GM19023 (cell line): Measurements from ENCODE around the gene FAM153A.
"Not testable (repeated sequence)": the region's sequence is repeated elsewhere in the genome, so short reads cannot be mapped to it uniquely, and the experiment has no call there.

Source experiments
- ATAC-seq: cut with Tn5 transposase; IDR thresholded peaks from one replicate; pipeline ENCODE4 v1.9.1; 2021; ENCODE audit warnings: mild to moderate bottlenecking, moderate library complexity; ENCODE audit not compliant: unreplicated experiment

Gene FAM153A

GRCh38 chr5:177782792-177783633 lies at the start of gene FAM153A:
Gene FAM153A, minus strand, starts transcription at chr5:177782899.
- ATAC-seq = not testable (repeated sequence)

GRCh38 chr5:177832287-177832686 lies 49.6 kb upstream of the FAM153A start:
- not testable (repeated sequence) for ATAC-seq

GRCh38 chr5:177826073-177826472 lies 43.4 kb upstream of the FAM153A start:
- not testable (repeated sequence) for ATAC-seq

GRCh38 chr5:177824776-177825175 lies 42.1 kb upstream of the FAM153A start:
- ATAC-seq = not testable (repeated sequence)

- ATAC-seq = not testable (repeated sequence)
These were observed 39.8 kb upstream of the FAM153A start for GRCh38 chr5:177822489-177822888.

GRCh38 chr5:177819664-177820063 lies 37.0 kb upstream of the FAM153A start:
- not testable (repeated sequence) for ATAC-seq

- ATAC-seq = not testable (repeated sequence)
These were observed 30.2 kb upstream of the FAM153A start for GRCh38 chr5:177812814-177813425.

- ATAC-seq = not testable (repeated sequence)
These were observed 29.6 kb upstream of the FAM153A start for GRCh38 chr5:177812160-177812743.

- not testable (repeated sequence) for ATAC-seq
These were observed 26.7 kb upstream of the FAM153A start for GRCh38 chr5:177809209-177809913.

GRCh38 chr5:177808420-177808819 lies 25.7 kb upstream of the FAM153A start:
- ATAC-seq = not testable (repeated sequence)

- not testable (repeated sequence) for ATAC-seq
These were observed 24.6 kb upstream of the FAM153A start for GRCh38 chr5:177807265-177807664.

GRCh38 chr5:177801427-177801826 lies 18.7 kb upstream of the FAM153A start:
- not testable (repeated sequence) for ATAC-seq

GRCh38 chr5:177798237-177798840 lies 15.6 kb upstream of the FAM153A start:
- not testable (repeated sequence) for ATAC-seq

- not testable (repeated sequence) for ATAC-seq
These were observed 10.6 kb upstream of the FAM153A start for GRCh38 chr5:177793272-177793671.

GRCh38 chr5:177791649-177792048 lies 8.9 kb upstream of the FAM153A start:
- ATAC-seq = not testable (repeated sequence)

GRCh38 chr5:177782169-177782568 lies 530 bp downstream of the FAM153A start:
- ATAC-seq = not testable (repeated sequence)

- not testable (repeated sequence) for ATAC-seq
These were observed 11.5 kb downstream of the FAM153A start for GRCh38 chr5:177771206-177771605.

GRCh38 chr5:177770646-177771045 lies 12.1 kb downstream of the FAM153A start:
- ATAC-seq = not testable (repeated sequence)

GRCh38 chr5:177763737-177764508 lies 18.8 kb downstream of the FAM153A start:
- ATAC-seq = not testable (repeated sequence)

- not testable (repeated sequence) for ATAC-seq
These were observed 21.7 kb downstream of the FAM153A start for GRCh38 chr5:177760954-177761353.
